Measurements from ENCODE around the gene CCDC93.

The CCDC93 gene

GRCh38 chr2:117885308-117885707 is 128.6 kb downstream of the CCDC93 start:
- TF ChIP-seq CTCF (IDR thresholded peaks at IDR 0.05; ENCODE audit: borderline replicate concordance, insufficient read depth, low read depth, low read length) = no peak
- H3K4me3 ChIP-seq (ENCODE audit: low read depth, low read length) = no peak overlapping the region

GRCh38 chr2:117879003-117879402 is 134.9 kb downstream of the CCDC93 start:
- no peak overlapping the region for H3K4me3 ChIP-seq (ENCODE audit: low read depth, low read length)
- TF ChIP-seq CTCF (IDR thresholded peaks at IDR 0.05; ENCODE audit: borderline replicate concordance, insufficient read depth, low read depth, low read length) = no peak

- no peak for TF ChIP-seq CTCF (IDR thresholded peaks at IDR 0.05; ENCODE audit: borderline replicate concordance, insufficient read depth, low read depth, low read length)
- no peak overlapping the region for H3K4me3 ChIP-seq (ENCODE audit: low read depth, low read length)
Observed at GRCh38 chr2:117875786-117876185, 138.1 kb downstream of the CCDC93 start.

Data from GM12875 (cell line).